ENCODE results near the gene ZWILCH. TPM values are rescaled to one million over a fixed set of nuclear protein-coding genes. Genes with fewer than 3 reads are reported as not detected.

Gene ZWILCH
- total and polyA plus RNA-seq, 2 of the 4 experiments (the other 2 are of a cell fraction): 10.5 to 22.2 TPM

DNA sequence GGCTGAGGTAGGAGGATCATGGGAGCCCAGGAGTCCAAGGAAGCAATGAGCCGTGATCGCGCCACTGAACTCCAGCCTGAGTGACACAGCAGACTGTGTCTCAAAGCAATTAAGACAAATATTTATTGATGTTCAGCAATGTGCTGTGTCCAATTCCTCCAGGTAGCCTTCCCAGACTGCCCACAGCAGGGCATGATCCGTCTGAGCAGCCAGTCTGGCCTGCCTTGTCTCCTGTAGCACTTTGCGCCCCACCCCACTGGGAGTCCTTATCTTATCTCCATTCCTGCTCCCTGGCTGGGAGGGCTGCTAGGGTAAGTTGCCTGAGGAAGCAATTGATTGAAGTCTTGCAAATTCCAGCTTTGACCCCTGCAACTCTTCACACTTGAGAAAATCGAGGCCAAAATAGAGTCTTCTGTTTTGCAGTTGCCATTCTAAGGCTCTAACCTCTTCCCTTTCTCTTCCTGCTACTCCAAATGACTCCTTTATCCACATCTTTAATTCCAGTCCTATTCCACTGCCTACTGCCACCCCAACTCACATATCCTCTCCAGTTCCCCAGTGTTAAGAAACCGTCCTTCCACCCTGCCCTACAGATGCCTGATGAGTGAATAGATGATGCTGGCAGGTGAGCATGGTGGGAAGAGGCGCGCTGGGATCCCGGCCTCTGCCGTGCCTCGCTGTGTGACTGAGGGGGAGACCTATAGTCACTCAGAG lies 87.5 kb downstream of the ZWILCH start:
- Histone ChIP-seq H2AK5ac (ENCODE audit: low read depth, low read length) (no peak overlapping the region), H3K23ac (ENCODE audit: low read depth, low read length) (no peak overlapping the region), H4K91ac (ENCODE audit: insufficient read depth, low read depth, low read length) (no peak overlapping the region), H4K8ac (ENCODE audit: low read depth in 2 of 2, low read length in 2 of 2) (no peak overlapping the region), H3K4me1 (ENCODE audit: control insufficient read depth, insufficient read depth, low read length) (no peaks in the 10 kb centered on the region), H3K9me1 (ENCODE audit: insufficient read depth, low read length) (0 out of 2 replicates have a peak, but pooled peaks cover 3% of the 10 kb centered on the region), H2BK120ac (ENCODE audit: low read depth, low read length) (no peak overlapping the region), H3K27ac (ENCODE audit: insufficient read depth, low read length) (no peak overlapping the region), H3K27me3 (ENCODE audit: control insufficient read depth, insufficient read depth, low read length) (peaks cover 22% of the 10 kb centered on the region), H2AFZ (replicated peaks; ENCODE audit: low read length, poor library complexity) (no peak overlapping the region), H3K79me1 (ENCODE audit: low read depth in 1 of 2, low read length in 2 of 2) (no peaks in the 10 kb centered on the region), H4K20me1 (ENCODE audit: insufficient read depth, low read length) (no peaks in the 10 kb centered on the region), H3K36me3 (ENCODE audit: control insufficient read depth, insufficient read depth, low read length) (no peaks in the 10 kb centered on the region), H2BK15ac (ENCODE audit: low read depth, low read length) (no peak overlapping the region), H3K4ac (ENCODE audit: low read depth, low read length) (no peak overlapping the region), H2AK9ac (replicated peaks; ENCODE audit: low read depth, low read length, poor library complexity) (peak overlapping the region; percentile 16), H3K9ac (ENCODE audit: low read depth, low read length) (no peak overlapping the region), H3K4me2 (ENCODE audit: low read depth, low read length) (no peak overlapping the region), H3K14ac (replicated peaks; ENCODE audit: low read depth, low read length) (no peak overlapping the region), H2BK20ac (ENCODE audit: low read depth, low read length) (no peak overlapping the region), H3K18ac (ENCODE audit: low read depth, low read length) (no peak overlapping the region), H4K5ac (ENCODE audit: low read depth, low read length) (no peak overlapping the region), H3K9me3 (ENCODE audit: control insufficient read depth, insufficient read depth, low read length) (no peaks in the 10 kb centered on the region), H3K56ac (ENCODE audit: extremely low read depth, insufficient read depth, low read length) (no peak overlapping the region), H3K4me3 (ENCODE audit: insufficient read depth, low read depth, low read length) (no peak overlapping the region), H2BK5ac (ENCODE audit: low read depth, low read length, poor library complexity, severe bottlenecking) (no peak overlapping the region)
- POLR2A ChIA-PET (ENCODE audit: unreplicated experiment): no interaction called here
- CTCF ChIA-PET: no interaction called here
- BruUV-seq (replicated peaks): no TSS peak
- in situ Hi-C loops (cut with MboI; ENCODE audit: low sequenced_read_pairs) (no loop called here), dilution Hi-C loops (cut with HindIII; ENCODE audit: low sequenced_read_pairs, unreplicated experiment) (no loop called here), intact Hi-C loops (cut with micrococcal nuclease) (no loop called here)
- DNase-seq (no peak), ATAC-seq (ENCODE audit: low read depth) (no peak)
- WGBS, 2 experiments (ENCODE audit: extremely low coverage in 2 of 2, insufficient read length in 1 of 2): 78% methylated on average over 4 of the region's 12 CpGs; no CpG with 5 or more reads in 1 of the 2 experiments
- no peak for TF ChIP-seq CHD1 (IDR thresholded peaks at IDR 0.05; ENCODE audit: low read depth, low read length)
- TF ChIP-seq FOS (IDR thresholded peaks at IDR 0.05; ENCODE audit: low read depth, low read length): no peak
- TF ChIP-seq MXI1 (IDR thresholded peaks at IDR 0.05; ENCODE audit: borderline replicate concordance, low read depth, low read length): no peak
- TF ChIP-seq, protein P1, sequence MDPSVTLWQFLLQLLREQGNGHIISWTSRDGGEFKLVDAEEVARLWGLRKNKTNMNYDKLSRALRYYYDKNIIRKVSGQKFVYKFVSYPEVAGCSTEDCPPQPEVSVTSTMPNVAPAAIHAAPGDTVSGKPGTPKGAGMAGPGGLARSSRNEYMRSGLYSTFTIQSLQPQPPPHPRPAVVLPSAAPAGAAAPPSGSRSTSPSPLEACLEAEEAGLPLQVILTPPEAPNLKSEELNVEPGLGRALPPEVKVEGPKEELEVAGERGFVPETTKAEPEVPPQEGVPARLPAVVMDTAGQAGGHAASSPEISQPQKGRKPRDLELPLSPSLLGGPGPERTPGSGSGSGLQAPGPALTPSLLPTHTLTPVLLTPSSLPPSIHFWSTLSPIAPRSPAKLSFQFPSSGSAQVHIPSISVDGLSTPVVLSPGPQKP (IDR thresholded peaks at IDR 0.05; ENCODE audit: borderline replicate concordance, low read depth, low read length): no peak
- TF ChIP-seq MAFK (IDR thresholded peaks at IDR 0.05; ENCODE audit: low read depth, low read length): no peak
- no peak for TF ChIP-seq CEBPB (IDR thresholded peaks at IDR 0.05; ENCODE audit: low read depth, low read length)
- no peak for TF ChIP-seq RAD21 (IDR thresholded peaks at IDR 0.05; ENCODE audit: low read length)
- no peak for TF ChIP-seq NFE2L2 (IDR thresholded peaks at IDR 0.05; ENCODE audit: low read depth, low read length)
- TF ChIP-seq RFX5 (IDR thresholded peaks at IDR 0.05; ENCODE audit: low read depth, low read length): no peak
- no peak for TF ChIP-seq MAZ (IDR thresholded peaks at IDR 0.05; ENCODE audit: borderline replicate concordance, low read depth, low read length)
- no peak for TF ChIP-seq RCOR1 (IDR thresholded peaks at IDR 0.05; ENCODE audit: insufficient replicate concordance, low read length)
- no peak for TF ChIP-seq BHLHE40 (IDR thresholded peaks at IDR 0.05; ENCODE audit: low read depth, low read length)
